ENCODE data around the gene PET100.

The PET100 gene, protein sequence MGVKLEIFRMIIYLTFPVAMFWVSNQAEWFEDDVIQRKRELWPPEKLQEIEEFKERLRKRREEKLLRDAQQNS

GRCh38 chr19:7629347-7630054, at the start of gene PET100, which contains the start of gene XAB2:
Gene PET100, plus strand, starts transcription at chr19:7629793. Its CDS starts 41 bp downstream, at chr19:7629834.
Gene XAB2, minus strand, starts transcription at chr19:7629545. Its CDS starts 18 bp downstream, at chr19:7629527.
- H3K9me3 Mint-ChIP-seq: no peaks in the 10 kb centered on the region
- H3K27ac Mint-ChIP-seq: peak within 1 kb of the TSS; percentile 97
- peak; percentile 98 for ATAC-seq
- peak within 1 kb of the TSS; percentile 93 for H3K4me3 Mint-ChIP-seq
- H3K27me3 Mint-ChIP-seq: no peaks in the 10 kb centered on the region
- H3K4me1 Mint-ChIP-seq: peaks cover 56% of the 10 kb centered on the region
- peaks cover 41% of the 10 kb centered on the region for H3K36me3 Mint-ChIP-seq

GRCh38 chr19:7582446-7582845, 47.1 kb upstream of the PET100 start:
- no peaks in the 10 kb centered on the region for H3K4me1 Mint-ChIP-seq
- H3K27ac Mint-ChIP-seq: no peak overlapping the region
- no peak for ATAC-seq
- H3K27me3 Mint-ChIP-seq: peaks cover 23% of the 10 kb centered on the region
- H3K4me3 Mint-ChIP-seq: no peak overlapping the region
- no peaks in the 10 kb centered on the region for H3K36me3 Mint-ChIP-seq
- peaks cover under 1% of the 10 kb centered on the region for H3K9me3 Mint-ChIP-seq

DNA sequence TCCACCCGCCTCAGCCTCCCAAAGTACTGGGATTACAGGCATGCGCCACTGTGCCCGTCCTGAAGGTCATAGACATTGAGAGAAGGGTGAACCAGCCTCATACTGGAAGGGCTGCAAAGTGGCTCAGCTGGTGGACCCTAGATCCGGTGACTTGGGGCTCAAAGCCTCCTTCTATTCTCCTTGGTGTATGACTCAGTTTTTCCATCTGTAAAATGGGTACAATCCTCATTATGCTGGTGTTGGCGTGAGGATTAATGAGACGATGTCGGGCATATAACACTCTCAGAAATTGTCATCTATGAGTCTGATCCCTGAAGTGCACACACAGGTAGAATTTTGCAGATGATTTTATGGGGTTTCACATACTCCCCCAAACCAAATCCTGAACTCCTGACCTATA, 39.8 kb upstream of the PET100 start:
- peaks cover 35% of the 10 kb centered on the region for H3K27me3 Mint-ChIP-seq
- H3K9me3 Mint-ChIP-seq: no peaks in the 10 kb centered on the region
- H3K4me1 Mint-ChIP-seq: no peaks in the 10 kb centered on the region
- no peak overlapping the region for H3K4me3 Mint-ChIP-seq
- no peak overlapping the region for H3K27ac Mint-ChIP-seq
- no peaks in the 10 kb centered on the region for H3K36me3 Mint-ChIP-seq
- no peak for ATAC-seq

DNA sequence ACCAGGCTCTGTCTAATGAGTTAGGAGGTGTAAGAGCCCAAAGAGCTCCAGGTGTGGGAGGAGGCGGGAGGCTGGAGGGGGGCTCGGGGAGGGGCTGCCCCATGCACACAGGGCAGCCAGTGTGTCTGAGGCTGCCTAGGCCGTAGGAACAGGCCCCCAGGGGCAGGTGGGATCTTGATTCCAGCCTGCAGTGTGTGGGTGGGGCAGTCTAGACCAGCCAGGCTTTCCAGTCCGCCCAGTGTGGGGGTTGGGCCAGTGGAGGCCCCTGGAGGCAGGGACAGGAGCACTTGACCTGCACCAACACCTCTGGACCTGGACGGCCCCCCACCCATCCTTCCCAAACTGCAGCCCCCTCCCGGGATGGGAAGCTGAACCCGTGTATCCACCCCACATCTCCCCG, 39.3 kb upstream of the PET100 start:
- Mint-ChIP-seq H3K36me3 (no peaks in the 10 kb centered on the region), H3K27me3 (peaks cover 35% of the 10 kb centered on the region), H3K9me3 (no peaks in the 10 kb centered on the region), H3K4me1 (peaks cover 4% of the 10 kb centered on the region), H3K4me3 (no peak overlapping the region), H3K27ac (no peak overlapping the region)
- peak; percentile 45 for ATAC-seq

DNA sequence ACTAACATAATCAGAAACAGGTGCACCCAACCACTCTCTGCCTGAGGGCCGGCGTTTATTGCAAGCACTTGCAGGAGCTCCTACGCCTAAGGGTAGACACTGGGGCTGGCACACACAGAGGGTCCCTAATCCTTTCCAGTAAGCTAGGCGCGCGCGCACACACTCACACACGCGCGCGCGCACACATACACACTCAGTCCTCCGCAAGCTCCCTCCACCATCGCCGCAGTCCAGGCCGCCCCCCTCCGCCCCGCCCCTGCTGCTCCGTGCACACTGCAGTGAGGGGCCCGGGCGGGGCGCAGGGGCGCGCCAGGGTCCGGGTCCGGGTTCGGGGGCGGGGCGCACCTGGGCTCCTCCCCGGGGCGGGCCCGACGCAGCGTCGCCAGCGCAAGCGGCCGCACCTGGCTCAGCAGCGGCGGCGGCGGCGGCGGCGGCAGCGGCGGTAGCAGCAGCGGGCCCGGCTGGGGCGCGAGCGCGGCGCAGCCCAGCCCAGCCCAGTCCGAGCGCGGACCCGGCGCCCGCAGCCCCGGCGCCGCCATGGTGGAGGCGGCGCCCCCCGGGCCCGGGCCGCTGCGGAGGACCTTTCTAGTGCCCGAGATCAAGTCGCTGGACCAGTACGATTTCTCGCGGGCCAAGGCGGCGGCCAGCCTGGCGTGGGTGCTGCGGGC, 34.0 kb upstream of the PET100 start, which contains the start of gene CAMSAP3:
Gene CAMSAP3 (plus strand): TSS at position 398 of the 668 bp plus-strand sequence. CDS start 140 bp downstream, at position 538.
- peak; percentile 82 for ATAC-seq
- Mint-ChIP-seq H3K4me1 (peaks cover 17% of the 10 kb centered on the region), H3K27ac (peak within 1 kb of the TSS; percentile 67), H3K27me3 (peaks cover 66% of the 10 kb centered on the region), H3K9me3 (peaks cover 4% of the 10 kb centered on the region), H3K36me3 (no peaks in the 10 kb centered on the region), H3K4me3 (peak within 1 kb of the TSS; percentile 81)

GRCh38 chr19:7596211-7596937, 33.2 kb upstream of the PET100 start:
- Mint-ChIP-seq H3K27me3 (peaks cover 66% of the 10 kb centered on the region), H3K4me1 (peaks cover 17% of the 10 kb centered on the region), H3K9me3 (peaks cover 7% of the 10 kb centered on the region), H3K36me3 (no peaks in the 10 kb centered on the region), H3K27ac (peak overlapping the region; percentile 67), H3K4me3 (peak overlapping the region; percentile 81)
- ATAC-seq: peak; percentile 12

DNA sequence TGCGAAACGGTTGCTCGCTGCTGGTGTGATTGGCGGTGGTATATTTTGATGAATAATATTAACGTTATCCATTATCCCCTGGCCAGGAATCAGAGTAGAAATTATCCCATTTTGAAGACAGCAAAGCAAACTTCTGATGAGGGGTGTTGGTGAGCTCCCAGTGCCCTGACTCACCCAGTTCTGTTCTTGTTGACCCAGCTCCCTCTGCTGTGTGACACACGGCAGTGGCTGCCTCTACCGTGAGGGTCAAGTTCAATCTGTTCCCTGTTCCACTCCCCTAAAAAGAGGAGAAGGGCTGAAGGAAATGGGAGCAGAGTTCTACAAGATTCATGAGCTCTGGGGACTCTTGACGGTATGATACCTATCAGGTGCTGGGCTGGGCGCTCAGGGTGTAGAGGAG, 31.9 kb upstream of the PET100 start:
- peaks cover 7% of the 10 kb centered on the region for H3K9me3 Mint-ChIP-seq
- no peak overlapping the region for H3K4me3 Mint-ChIP-seq
- H3K36me3 Mint-ChIP-seq: no peaks in the 10 kb centered on the region
- no peak for ATAC-seq
- H3K4me1 Mint-ChIP-seq: peaks cover 17% of the 10 kb centered on the region
- H3K27ac Mint-ChIP-seq: no peak overlapping the region
- peaks cover 68% of the 10 kb centered on the region for H3K27me3 Mint-ChIP-seq

DNA sequence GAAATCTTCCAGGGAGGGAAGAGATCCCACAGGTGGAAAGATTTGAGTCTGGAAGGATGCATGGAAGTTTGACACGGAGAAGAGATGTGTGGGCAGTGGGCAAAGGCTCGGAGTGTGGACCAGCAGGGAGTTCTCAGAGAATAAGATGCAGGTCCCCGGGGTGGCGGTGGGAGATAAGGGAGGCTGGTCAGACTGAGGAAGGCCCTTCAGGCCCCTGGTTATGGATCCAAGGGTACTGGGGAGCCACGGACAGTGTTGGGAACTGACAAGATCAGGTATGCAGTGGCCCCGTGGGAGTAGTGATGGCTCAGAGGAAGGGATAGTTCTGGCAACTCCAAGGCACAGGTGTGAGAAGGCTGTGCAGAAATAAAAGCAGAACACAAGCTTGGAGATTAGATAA, 31.4 kb upstream of the PET100 start:
- H3K4me3 Mint-ChIP-seq: no peak overlapping the region
- no peak for ATAC-seq
- H3K9me3 Mint-ChIP-seq: peaks cover 7% of the 10 kb centered on the region
- H3K4me1 Mint-ChIP-seq: peaks cover 17% of the 10 kb centered on the region
- H3K27me3 Mint-ChIP-seq: peaks cover 68% of the 10 kb centered on the region
- H3K36me3 Mint-ChIP-seq: no peaks in the 10 kb centered on the region
- H3K27ac Mint-ChIP-seq: no peak overlapping the region

GRCh38 chr19:7600721-7601120, 28.9 kb upstream of the PET100 start:
- ATAC-seq: no peak
- peaks cover 68% of the 10 kb centered on the region for H3K27me3 Mint-ChIP-seq
- H3K4me1 Mint-ChIP-seq: peaks cover 16% of the 10 kb centered on the region

DNA sequence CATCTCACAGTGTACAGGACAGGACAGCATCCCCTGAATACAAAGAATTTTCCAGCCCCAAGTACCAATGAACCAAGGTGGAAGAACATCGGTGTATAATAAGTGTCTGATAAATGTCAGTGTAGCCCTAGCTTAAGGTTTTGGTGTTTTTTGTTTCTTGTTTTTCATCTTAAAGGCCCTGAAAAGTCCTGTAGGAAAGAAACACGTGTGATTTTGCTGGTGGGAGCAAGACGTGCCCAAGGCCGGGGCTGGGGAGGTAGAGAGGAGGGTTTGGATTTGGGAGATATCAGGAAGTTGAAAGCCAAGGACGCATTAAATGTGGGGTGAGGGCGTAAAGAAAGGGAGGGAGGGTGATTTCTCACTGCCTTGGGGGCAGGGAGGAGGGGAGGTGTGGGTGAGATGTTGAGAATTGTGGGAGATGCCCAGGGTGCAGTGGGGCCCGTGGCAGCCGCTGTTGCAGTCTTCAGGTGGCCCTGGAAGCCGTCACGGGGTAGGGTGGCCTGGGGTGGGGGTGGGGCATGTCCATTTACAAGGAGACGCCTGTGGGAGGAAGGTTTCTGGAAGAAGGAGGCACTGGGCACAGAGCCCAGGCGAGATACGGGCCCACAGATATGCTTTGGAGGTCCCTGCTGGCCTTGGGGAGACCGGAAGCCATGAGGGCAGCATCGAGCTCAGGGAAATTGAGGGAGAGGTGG, 27.2 kb upstream of the PET100 start:
- Mint-ChIP-seq H3K27ac (no peak overlapping the region), H3K9me3 (peaks cover 12% of the 10 kb centered on the region), H3K4me3 (no peak overlapping the region), H3K36me3 (peaks cover 5% of the 10 kb centered on the region), H3K27me3 (peaks cover 67% of the 10 kb centered on the region), H3K4me1 (peaks cover 6% of the 10 kb centered on the region)
- no peak for ATAC-seq

More at GRCh38 chr19:7600721-7601120, 28.9 kb upstream of the PET100 start:
- H3K9me3 Mint-ChIP-seq: peaks cover 11% of the 10 kb centered on the region
- no peak overlapping the region for H3K27ac Mint-ChIP-seq
- H3K36me3 Mint-ChIP-seq: peaks cover 4% of the 10 kb centered on the region
- H3K4me3 Mint-ChIP-seq: no peak overlapping the region

- peaks cover 12% of the 10 kb centered on the region for H3K9me3 Mint-ChIP-seq
- H3K27me3 Mint-ChIP-seq: peaks cover 61% of the 10 kb centered on the region
- H3K4me1 Mint-ChIP-seq: peaks cover 6% of the 10 kb centered on the region
- no peak overlapping the region for H3K4me3 Mint-ChIP-seq
- H3K27ac Mint-ChIP-seq: no peak overlapping the region
- ATAC-seq: no peak
- H3K36me3 Mint-ChIP-seq: peaks cover 5% of the 10 kb centered on the region
Measured at GRCh38 chr19:7602935-7603497, 26.6 kb upstream of the PET100 start.

DNA sequence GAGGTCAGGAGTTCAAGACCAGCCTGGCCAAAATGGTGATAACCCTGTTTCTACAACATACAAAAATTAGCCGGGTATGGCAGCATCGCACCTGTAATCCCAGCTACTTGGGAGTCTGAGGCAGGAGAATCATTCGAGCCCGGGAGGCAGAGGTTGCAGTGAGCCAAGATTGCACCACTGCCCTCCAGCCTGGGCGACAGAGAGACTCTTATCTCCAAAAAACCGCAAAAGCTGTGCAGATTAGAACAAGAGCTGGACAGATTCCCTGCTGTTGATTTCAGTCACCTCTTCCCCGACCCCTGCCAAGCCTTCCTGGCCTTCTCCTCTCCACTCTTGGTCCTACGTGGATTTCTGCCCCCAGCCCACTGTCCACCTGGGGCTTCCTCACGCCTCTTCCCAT, 25.7 kb upstream of the PET100 start:
- Mint-ChIP-seq H3K9me3 (peaks cover 10% of the 10 kb centered on the region), H3K4me1 (peaks cover 6% of the 10 kb centered on the region), H3K27me3 (peaks cover 52% of the 10 kb centered on the region), H3K4me3 (no peak overlapping the region), H3K36me3 (peaks cover 5% of the 10 kb centered on the region), H3K27ac (no peak overlapping the region)
- no peak for ATAC-seq

- peaks cover 6% of the 10 kb centered on the region for H3K4me1 Mint-ChIP-seq
- peaks cover 8% of the 10 kb centered on the region for H3K9me3 Mint-ChIP-seq
- peaks cover 5% of the 10 kb centered on the region for H3K36me3 Mint-ChIP-seq
- H3K4me3 Mint-ChIP-seq: no peak overlapping the region
- H3K27me3 Mint-ChIP-seq: peaks cover 50% of the 10 kb centered on the region
- ATAC-seq: peak; percentile 28
- H3K27ac Mint-ChIP-seq: no peak overlapping the region
Measured at GRCh38 chr19:7605490-7606222, 23.9 kb upstream of the PET100 start.

DNA sequence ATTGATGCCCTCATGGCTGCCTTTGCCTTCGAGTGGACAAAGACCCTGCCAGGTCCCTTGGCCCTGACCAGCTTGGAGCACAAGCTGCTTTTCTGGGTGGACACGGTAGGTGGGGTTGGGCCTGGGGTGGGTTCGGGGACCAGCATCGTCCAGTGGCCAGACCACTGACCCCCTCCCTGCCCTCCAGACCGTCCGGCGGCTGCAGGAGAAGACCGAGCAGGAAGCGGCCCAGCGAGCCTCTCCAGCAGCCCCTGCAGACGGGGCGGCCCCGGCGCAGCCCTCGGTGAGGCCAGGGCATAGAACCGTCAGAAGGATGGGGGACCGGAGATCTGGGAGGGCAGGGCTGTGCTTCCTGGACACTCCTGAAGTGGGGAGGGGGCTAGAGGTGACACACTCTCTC, 23.3 kb upstream of the PET100 start:
- no peak overlapping the region for H3K4me3 Mint-ChIP-seq
- peaks cover 6% of the 10 kb centered on the region for H3K4me1 Mint-ChIP-seq
- H3K36me3 Mint-ChIP-seq: peaks cover 5% of the 10 kb centered on the region
- peaks cover 50% of the 10 kb centered on the region for H3K27me3 Mint-ChIP-seq
- H3K9me3 Mint-ChIP-seq: peaks cover 5% of the 10 kb centered on the region
- ATAC-seq: no peak
- H3K27ac Mint-ChIP-seq: no peak overlapping the region

Measured in stimulated activated memory B cell treated with anti-CD40 and anti-IgM and Interleukin-4, amounts not matched to agents 10 μg/mL and 1 μg/mL and 100 μg/mL, for 72 hours (primary cell).